HG03575 (cell line): Measurements from ENCODE around the gene COL10A1.
A peak's percentile ranks its signal among the peaks of the same experiment; 100 is the strongest.
"Not testable (repeated sequence)": the region's sequence is repeated elsewhere in the genome, so short reads cannot be mapped to it uniquely, and the experiment has no call there.

Source experiments
- ATAC-seq: cut with Tn5 transposase; IDR thresholded peaks from one replicate; pipeline ENCODE4 v1.9.1; 2021; ENCODE audit not compliant: unreplicated experiment, insufficient number of reproducible peaks, low FRiP score; ENCODE audit errors: extremely low read depth

COL10A1 gene

DNA sequence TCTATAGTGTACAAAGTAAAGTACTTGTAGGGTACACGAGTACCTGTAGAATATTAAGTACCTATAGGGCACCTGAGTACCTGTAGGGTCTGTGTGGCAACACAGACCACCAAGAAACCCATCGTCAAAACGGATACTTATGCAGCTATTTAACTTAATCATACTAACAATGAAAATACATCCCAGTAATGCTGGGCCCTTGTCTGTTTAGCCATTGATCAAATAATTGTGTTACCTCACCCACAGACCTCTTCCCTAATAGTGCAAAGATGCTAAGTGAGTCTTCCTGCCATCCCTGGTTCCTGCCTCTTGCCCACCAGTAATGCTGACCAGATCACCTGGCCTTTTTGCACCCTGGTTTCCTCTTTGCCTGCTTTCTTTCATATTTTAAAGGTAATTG, 7.5 kb upstream of the COL10A1 start:
- no peak for ATAC-seq

DNA sequence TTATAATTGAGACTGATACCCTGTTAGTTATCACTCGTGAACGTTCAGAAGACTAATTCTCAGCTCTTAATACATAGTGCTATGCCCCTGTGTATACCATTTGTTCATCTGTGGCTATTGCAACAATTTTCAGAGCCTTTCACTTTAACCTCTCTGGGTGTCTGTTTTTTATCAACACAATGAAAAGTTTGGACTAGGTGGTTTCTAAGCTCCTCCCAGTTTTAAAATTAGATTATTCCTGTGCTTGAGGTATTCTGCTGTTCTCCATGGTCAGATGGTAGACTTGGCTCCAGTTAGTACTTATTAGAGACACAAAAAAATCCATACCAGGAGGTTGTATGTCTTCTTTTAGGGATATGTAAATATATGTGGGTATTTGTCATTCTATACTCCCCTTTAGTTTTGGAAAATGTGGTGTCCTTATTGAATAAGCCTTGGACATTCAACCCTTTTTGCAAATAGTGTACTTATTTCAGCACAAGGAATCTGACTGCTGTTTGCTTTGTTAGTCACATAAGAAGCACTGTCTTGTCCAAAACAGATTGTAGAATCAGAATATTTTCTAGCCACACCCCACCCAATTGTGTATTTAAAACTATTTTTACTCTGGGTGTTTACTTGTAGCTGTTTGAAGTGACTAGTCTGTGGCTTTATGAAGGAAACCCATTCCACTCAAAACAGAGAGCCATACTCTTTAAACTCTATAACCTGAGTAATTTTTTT, 2.0 kb upstream of the COL10A1 start:
- ATAC-seq = no peak

DNA sequence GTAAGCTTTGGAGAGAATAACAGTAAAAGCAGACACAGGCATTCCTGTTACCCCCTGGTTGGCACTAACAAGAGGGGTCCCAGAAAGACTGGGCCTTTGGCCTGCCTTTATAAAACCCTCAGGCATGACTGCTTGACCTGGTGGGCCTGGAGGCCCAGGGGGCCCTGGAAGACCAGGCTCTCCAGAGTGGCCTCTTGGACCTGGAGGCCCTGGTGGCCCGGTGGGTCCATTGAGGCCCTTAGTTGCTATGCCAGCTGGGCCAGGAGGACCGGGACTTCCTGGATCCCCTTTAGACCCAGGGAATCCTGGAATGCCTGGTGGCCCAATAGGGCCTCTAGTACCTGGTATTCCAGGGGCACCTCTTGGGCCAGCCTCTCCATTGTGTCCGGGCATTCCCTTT, 5.5 kb downstream of the COL10A1 start:
- no peak for ATAC-seq

DNA sequence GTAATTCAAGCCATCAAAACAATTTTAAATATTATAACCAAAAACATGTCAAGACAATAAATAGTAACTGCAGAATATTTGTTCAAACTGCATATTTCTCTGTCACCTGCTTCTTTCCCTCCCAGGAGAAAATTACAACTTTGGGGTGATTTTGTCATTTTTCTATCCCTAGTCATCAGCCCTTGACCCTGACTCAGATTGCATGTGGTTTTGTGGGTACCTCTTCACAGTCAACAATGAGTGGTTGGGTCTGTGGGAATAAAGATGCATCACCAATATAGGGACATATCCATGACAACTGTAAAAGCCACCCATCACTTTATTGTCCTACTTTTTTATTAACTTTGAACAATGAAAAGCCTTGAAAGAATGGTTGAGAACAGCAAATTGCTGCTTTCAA, 7.3 kb downstream of the COL10A1 start:
- ATAC-seq = no peak

DNA sequence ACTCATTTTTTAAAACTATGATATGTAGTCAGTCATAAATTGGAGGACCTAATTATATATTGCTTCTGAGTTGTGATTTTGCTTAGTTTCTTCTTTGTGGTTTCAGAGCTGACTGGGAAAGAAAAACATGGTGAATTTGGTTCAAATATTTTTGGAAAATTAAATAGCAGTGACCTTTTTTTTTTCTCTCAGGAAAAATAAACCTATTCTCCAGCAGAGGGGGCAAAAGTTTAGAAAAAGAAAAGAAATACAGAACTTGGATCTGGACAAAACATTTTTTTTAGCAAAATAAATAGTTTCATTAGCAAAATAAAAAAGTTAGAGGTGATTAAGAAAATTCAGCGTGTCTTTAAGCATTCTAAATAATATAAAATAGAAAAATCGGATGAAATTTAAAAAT, 10.2 kb downstream of the COL10A1 start:
- no peak for ATAC-seq

DNA sequence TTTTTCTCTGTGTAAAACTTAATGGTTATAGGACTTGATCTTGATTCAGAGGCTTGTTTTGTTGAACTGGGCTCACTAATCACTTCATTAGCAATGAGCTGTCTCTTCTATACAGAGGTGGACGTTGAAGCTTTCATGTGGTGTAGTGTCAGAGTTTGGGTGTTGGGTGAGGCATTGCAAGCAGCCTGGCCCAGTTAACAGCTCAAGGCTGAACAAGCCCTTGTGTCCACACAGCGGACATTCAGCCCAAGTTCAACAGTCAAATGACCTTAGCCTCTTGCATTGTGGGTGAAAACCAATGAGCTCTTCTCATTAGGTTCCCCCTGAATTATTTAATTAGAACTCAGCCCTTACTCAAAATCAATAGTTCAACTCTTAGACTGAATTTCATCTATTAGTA, 12.5 kb downstream of the COL10A1 start:
- ATAC-seq = no peak

DNA sequence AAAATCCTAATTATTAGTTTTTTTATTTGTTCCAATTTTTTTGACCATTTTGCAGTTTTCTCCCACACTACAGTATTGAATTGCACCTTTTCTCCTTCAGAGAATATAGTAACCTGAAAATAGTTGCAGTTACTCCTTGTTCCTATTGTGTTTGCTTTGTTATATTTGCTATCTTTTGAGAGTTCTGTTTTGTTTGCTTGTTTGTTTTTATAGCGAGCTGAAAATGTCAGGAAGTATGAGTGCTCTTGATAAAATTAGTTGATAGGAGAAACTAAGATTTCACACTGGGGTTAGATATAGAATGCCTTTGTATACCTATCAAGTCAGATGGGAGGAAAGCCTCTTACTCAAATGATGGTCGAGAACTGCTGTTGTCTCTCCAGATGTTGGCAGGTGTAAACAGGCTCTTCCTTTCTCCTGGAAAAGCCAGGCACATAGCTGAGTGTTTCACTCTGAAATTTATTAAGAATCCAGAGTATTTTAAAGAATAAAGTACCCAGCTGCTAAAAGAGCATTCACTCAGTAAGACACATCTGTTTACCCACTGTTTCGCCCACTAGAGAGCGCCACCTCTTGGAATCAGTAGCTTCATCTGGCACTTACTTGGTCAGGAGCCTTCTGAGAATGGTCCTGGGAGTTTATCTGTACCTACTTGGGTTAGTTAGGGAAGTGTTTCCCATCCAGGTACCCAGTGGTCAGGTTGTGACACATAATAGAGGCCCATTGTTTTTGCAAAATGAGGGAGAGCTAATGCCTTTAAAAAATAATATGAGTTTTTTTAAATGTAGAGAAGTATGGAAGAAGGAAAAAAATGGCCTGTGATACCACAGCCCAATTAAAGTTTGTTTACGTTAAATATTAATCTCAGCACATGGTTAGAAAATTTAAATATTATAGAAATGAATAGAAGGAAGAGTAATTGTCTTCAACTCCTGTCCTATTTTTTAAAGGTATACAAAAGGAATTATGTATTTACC, 14.1 kb downstream of the COL10A1 start:
- ATAC-seq = no peak

DNA sequence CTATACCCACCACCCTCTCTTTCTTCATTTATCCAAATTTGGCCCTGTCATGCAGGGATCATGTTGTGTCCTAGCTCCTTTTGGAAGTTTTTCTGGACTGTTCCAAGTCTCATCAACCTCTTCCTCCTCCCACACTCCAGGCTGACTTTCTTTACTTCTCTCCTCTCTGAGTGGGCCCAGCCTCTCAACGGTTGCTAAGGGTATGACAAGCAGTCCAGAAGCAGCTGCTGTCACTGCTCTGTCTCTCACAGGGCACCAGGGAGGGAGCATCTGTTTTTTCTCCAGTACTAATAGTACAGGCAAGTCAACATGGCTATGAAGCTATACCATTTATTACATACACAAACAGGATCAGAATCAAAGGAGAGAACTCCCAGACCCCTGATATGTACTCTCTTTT, 17.1 kb downstream of the COL10A1 start:
- no peak for ATAC-seq

DNA sequence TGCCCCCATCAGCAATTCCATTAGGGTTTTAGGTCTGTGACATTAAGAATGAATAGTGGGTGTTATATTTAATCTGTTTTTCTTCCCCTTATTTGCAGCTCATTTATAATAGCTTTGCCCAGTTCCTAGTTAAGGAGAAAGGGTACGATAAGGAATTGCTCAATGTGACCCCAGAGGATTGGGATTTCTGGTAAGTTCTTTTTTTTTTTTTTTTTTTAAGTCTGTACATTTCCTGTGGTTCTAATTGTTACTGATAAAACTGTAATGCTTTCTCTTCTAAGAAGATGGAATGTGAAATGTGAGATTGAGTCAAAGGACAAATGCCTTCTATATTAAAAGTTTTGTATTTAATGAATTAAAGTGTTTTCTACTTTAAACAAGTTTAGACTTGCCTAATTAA, 19.8 kb downstream of the COL10A1 start:
- no peak for ATAC-seq

DNA sequence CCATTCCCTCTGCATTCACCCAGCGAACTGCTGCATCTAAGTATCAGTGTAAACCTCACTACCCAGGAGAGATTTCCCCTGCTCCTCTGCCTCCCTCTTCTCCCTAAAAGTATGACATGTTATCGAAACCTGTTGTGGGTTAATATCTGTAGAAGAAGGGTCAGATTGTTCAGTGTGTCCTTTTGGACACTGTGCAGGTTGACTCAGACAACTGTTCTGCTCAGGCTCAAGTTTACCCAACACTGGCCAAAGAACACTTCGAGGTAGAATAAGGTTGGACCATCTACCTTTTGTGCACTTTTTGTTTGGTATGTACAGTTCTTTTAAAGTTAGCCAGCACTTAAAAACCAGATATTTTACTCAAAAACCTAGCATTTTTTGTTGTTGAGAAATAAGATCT, 20.7 kb downstream of the COL10A1 start:
- ATAC-seq = no peak

DNA sequence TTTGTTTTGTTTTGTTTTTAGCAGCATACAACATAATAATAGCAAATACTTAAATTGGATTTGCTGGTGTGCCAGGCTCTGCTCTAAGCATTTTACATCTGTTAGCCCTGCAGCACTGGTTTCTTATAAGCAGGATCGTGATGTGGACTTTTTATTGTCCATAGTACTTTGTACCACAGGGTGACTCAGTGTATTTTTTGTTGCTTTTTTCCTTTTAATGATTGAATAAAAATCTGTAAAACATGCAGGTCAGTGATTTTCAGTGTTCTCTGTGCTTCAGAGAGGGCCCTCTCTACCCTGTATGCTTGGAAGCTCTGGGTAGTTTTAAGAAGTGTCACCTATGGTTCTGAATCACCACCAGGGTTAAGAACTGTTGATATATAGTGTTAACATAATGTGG, 21.3 kb downstream of the COL10A1 start:
- ATAC-seq = no peak

DNA sequence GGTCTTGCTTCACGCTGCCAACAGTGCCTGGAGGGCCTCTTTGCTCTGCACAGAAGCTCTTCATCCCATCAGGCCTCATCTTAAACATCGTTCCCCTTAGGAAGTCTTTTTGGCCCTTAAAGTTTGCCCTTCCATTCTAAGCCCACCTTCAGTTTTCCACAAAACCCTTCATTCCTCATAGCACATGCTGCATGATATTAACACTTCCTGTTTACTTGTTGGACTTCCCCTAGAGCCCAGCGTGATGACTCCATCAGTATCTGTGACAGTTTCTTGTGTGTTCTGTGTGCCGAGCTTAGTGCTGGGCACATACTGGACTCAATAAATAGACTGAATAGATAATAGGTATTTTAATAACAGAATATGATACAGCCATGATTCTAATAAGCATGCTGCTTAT, 23.1 kb downstream of the COL10A1 start:
- ATAC-seq = no peak

DNA sequence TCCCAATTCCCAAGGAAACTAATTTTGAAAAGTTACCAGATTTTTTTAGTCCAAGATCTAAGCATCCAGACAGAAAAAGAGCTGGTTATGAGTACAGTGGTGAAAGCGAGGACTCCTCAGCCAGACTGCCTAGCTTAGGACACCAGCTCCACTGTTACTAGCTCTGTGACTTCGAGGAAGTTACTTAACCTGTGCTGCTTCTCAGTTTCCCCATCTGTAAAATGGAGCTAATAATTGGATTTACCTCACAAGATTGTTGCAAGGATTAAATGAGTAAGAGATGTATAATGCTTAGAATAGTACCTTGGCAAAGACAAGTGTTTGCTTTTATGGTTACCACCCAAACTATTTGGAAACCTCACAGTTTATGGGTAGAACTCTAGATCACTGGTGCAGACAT, 24.1 kb downstream of the COL10A1 start:
- no peak for ATAC-seq

DNA sequence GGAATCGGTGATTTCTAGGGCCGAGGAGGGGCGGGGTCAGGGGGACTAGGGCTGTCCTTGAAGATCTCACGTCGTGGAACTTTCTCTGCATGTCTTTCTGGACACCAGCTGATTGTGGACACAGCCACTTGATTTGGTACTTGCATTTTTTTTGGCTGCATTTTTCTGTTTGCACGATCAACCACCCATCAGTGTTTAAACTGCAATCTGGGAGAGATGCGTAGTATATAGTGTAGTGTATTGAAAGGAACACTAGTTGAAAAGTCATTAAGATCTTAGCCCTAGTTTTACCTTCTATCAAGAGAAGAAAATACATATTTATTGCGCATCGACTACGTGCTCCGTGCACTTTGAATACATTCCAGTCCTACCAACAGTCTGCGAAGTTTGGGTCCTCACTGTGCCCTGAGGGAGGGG, 24.6 kb downstream of the COL10A1 start:
- ATAC-seq = peak; percentile 0

DNA sequence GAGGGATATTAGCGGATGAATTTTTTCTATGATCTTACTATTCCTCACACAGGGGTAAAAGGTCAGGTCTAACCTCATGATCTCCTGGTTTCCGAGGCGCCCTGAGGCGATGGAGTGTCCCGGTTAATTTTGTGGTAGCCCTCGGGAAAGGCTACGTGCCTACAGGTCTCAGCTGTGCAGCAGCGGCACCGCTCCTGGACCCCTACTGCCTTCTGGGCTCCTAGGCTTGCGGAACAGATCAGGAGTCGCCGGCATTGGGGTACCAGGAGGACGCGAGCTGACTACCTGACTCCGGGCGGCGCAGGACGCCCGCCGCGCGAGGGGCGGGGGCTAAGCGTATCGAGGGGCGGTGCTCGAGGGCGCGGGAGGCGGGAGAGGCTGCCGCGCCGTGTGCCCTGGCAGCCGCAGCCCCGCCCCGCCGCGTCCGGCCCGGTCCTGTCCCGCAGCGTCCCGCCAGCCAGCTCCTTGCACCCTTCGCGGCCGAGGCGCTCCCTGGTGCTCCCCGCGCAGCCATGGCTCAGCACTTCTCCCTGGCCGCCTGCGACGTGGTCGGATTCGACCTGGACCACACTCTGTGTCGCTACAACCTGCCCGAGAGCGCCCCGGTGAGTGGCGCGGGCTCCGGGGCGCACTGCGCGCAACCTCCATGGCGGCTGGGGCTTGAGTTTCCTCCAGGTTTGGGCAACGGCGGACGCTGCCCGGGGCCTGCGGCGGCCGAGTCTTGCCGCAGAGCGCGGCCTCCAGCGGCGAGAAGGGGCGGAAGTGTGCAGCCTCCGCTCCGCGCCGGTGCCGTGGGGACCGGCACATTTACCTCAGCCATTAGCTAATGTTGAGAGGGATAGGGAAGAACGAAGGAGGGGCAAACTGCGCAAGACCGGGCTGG, 25.3 kb downstream of the COL10A1 start, which contains the start of gene NT5DC1:
Gene NT5DC1, plus strand, starts transcription at position 435 of the 883 bp plus-strand sequence. Its CDS starts 78 bp downstream, at position 513.
- peak; percentile 47 for ATAC-seq

DNA sequence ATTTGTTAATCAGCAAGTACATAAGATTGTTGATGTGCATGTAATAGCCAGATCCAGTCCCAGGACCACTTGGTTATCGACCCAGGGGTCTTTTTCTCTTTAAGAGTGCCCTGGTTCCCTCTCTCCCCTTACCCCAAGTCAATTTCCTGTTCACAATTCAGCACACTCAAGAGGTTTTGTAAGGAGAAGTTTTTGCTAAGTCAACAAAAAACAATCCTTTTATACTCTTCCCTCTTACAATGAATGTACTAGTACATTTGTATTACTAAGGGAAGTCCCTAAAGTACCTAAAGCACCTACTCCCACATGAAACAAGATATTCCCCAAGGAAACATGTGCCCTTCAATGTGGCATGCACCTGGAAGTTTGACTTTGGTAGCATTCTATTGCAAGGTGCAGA, 26.9 kb downstream of the COL10A1 start:
- no peak for ATAC-seq

DNA sequence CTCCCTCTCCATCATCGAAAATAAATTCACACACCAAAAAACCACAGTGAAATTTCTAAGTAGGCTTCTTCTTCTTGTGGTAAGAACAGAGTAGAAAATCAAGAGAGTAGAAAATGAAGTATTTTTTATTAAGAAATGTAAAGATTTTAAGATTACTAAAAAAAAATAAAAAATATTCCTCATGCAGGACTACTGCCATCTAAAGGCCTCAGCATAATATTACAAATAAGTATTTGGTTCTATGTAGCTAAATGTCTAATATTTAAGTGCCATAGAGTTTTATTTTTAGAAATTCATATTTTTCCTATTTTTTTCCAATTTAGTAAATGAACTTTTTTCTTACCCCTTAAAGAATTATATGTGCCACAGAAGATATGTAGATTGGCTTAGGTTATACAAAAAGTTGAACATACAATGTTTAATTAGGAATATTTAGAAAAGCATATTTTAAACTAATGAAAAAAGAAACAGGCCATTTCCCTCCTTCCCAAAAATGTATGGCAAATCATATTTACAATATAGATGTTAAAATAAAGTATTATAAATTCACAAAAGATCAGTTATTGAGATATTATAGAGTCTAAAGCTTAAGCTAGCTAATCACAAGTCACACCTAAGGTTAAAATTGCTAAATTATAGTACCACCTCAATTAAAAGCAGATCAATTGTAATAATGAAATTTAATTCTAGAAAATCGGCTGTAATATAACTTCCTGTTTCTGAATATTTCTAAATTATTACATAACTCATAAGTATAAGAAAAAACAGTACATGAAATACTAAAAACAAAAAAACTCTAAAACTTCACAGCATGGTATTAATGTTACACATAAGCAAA, 28.7 kb downstream of the COL10A1 start:
- ATAC-seq = no peak

DNA sequence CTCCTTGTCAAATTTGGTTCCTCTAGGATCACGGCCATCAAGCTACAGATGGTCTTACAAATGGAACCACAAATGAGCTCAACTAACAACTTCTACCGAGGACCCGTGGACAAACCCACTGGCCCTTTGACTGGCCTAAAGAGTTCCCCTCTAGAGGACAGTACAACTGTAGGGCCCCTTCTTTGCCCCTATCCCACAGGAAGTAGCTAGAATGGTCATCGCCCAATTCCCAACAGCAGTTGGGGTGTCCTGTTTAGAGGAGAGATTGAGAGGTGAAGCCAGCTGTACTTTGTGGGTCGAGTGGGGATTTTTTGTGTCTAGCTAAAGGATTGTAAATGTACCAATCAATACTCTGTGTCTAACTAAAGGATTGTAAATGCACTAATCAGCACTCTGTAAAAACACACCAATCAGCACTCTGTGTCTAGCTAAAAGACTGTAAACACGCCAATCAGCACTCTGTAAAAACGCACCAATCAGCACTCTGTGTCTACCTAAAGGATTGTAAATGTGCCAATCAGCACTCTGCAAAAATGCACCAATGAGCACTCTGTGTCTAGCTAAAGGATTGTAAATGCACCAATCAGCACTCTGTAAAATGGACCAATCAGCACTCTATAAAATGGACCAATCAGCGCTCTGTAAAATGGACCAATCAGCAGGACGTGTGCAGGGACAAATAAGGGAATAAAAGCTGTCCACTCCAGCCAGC, 29.7 kb downstream of the COL10A1 start:
- ATAC-seq = not testable (repeated sequence)
